COLO829 (cell line): ENCODE measurements around the gene CHPT1.
A peak's percentile ranks its signal among the peaks of the same experiment; 100 is the strongest.

Experiments used
- DNase-seq: peaks from one replicate; pipeline ENCODE4 v3.0.0; 2012; ENCODE audit warnings: low spot score

CHPT1 gene

GRCh38 chr12:101685092-101685491, 12.3 kb upstream of the CHPT1 start:
- no peak for DNase-seq

- no peak for DNase-seq
Observed at GRCh38 chr12:101686176-101686575, 11.3 kb upstream of the CHPT1 start.

GRCh38 chr12:101690544-101691098, 6.8 kb upstream of the CHPT1 start:
- no peak for DNase-seq

- DNase-seq: peak; percentile 32
Observed at GRCh38 chr12:101691503-101692096, 5.8 kb upstream of the CHPT1 start.

- no peak for DNase-seq
Observed at GRCh38 chr12:101694297-101694848, 3.1 kb upstream of the CHPT1 start.

GRCh38 chr12:101694986-101695385, 2.5 kb upstream of the CHPT1 start:
- no peak for DNase-seq

- no peak for DNase-seq
Observed at GRCh38 chr12:101695706-101696105, 1.7 kb upstream of the CHPT1 start.

GRCh38 chr12:101696251-101697196, 916 bp upstream of the CHPT1 start:
- DNase-seq: no peak

GRCh38 chr12:101697930-101698799, 725 bp downstream of the CHPT1 start:
- peak; percentile 32 for DNase-seq

- DNase-seq: peak; percentile 29
Observed at GRCh38 chr12:101698800-101699347, 1.4 kb downstream of the CHPT1 start.

- DNase-seq: no peak
Observed at GRCh38 chr12:101700299-101700820, 2.9 kb downstream of the CHPT1 start.

GRCh38 chr12:101703487-101703886, 6.0 kb downstream of the CHPT1 start:
- no peak for DNase-seq

- DNase-seq: no peak
Observed at GRCh38 chr12:101706403-101706802, 9.0 kb downstream of the CHPT1 start.

GRCh38 chr12:101707131-101707782, 9.8 kb downstream of the CHPT1 start:
- DNase-seq: no peak

GRCh38 chr12:101710288-101710687, 12.8 kb downstream of the CHPT1 start:
- no peak for DNase-seq

GRCh38 chr12:101713059-101713682, 15.7 kb downstream of the CHPT1 start:
- no peak for DNase-seq

- no peak for DNase-seq
Observed at GRCh38 chr12:101713930-101714329, 16.5 kb downstream of the CHPT1 start.

- no peak for DNase-seq
Observed at GRCh38 chr12:101714877-101715444, 17.5 kb downstream of the CHPT1 start.

GRCh38 chr12:101719566-101719965, 22.1 kb downstream of the CHPT1 start:
- DNase-seq: no peak

GRCh38 chr12:101720118-101720517, 22.7 kb downstream of the CHPT1 start:
- DNase-seq: no peak
